ENCODE data around the gene ASB1.

Gene ASB1

GRCh38 chr2:238425505-238425978, 1.2 kb upstream of the ASB1 start:
- TF ChIP-seq CTCF (IDR thresholded peaks at IDR 0.05; ENCODE audit: low read depth, low read length) = no peak
- DNase-seq (ENCODE audit: extremely low read depth, low read depth) = no peak

- DNase-seq (ENCODE audit: extremely low read depth, low read depth) = no peak
- no peak for TF ChIP-seq CTCF (IDR thresholded peaks at IDR 0.05; ENCODE audit: low read depth, low read length)
Observed at GRCh38 chr2:238425979-238426567, 654 bp upstream of the ASB1 start.

- TF ChIP-seq CTCF (IDR thresholded peaks at IDR 0.05; ENCODE audit: low read depth, low read length) = no peak
- no peak for DNase-seq (ENCODE audit: extremely low read depth, low read depth)
Observed at GRCh38 chr2:238427435-238428162, 872 bp downstream of the ASB1 start.

- no peak for TF ChIP-seq CTCF (IDR thresholded peaks at IDR 0.05; ENCODE audit: low read depth, low read length)
- DNase-seq (ENCODE audit: extremely low read depth, low read depth) = no peak
Observed at GRCh38 chr2:238428866-238429265, 2.1 kb downstream of the ASB1 start.

- DNase-seq (ENCODE audit: extremely low read depth, low read depth) = no peak
- TF ChIP-seq CTCF (IDR thresholded peaks at IDR 0.05; ENCODE audit: low read depth, low read length) = no peak
Observed at GRCh38 chr2:238430781-238431180, 4.1 kb downstream of the ASB1 start.

GRCh38 chr2:238431456-238431855, 4.7 kb downstream of the ASB1 start:
- DNase-seq (ENCODE audit: extremely low read depth, low read depth) = no peak
- no peak for TF ChIP-seq CTCF (IDR thresholded peaks at IDR 0.05; ENCODE audit: low read depth, low read length)

DNA sequence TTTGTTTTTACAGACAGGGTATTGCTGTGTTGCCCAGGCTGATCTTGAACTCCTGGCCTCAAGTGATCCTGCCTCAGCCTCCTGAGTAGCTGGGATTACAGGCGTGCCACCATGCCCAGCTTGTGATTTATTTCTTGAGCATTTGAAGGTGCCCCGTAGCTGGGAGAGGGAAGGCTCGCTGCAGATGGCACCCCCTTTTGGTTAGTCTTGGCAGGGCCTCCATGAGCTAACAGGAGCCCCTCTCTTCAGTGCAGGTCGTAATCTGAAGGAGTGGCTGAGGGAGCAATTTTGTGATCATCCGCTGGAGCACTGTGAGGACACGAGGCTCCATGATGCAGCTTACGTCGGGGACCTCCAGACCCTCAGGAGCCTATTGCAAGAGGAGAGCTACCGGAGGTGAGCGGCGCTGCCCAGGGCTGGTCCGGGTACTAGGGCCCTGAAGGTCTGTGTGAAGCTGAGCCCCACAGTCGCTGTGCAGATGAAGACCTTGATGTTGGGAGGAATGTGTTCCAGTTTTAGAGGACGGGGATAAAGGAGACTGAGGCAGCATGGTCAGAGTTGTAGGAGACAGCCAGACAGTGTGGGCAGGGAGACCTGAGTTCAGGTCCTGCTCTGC, 6.7 kb downstream of the ASB1 start:
- TF ChIP-seq CTCF (IDR thresholded peaks at IDR 0.05; ENCODE audit: low read depth, low read length) = no peak
- no peak for DNase-seq (ENCODE audit: extremely low read depth, low read depth)
